B cell (primary cell): ENCODE results near the gene RNF207. TPM values are rescaled to one million over a fixed set of nuclear protein-coding genes. Genes with fewer than 3 reads are reported as not detected.
"Not testable (repeated sequence)": the region's sequence is repeated elsewhere in the genome, so short reads cannot be mapped to it uniquely, and the experiment has no call there.

Experiments used
- ATAC-seq: fragments of 200-7000 bp; cut with Tn5 transposase; one replicate; pipeline ENCODE4 v1.10.0; 2021; ENCODE audit warnings: low read depth, mild to moderate bottlenecking, moderate number of reproducible peaks, moderate library complexity
- CTCF ChIA-PET: fragments of 350-600 bp; sonication (Branson Sonifier 250); formaldehyde crosslinking; loops from one replicate; lab custom pipeline; 2021; ENCODE audit warnings: antibody characterized with exemption, inconsistent platforms; lab: Charles Lee
- POLR2A ChIA-PET: fragments of 350-600 bp; sonication (Branson Sonifier 250); formaldehyde crosslinking; loops from one replicate; lab custom pipeline; 2021; ENCODE audit warnings: antibody characterized with exemption; lab: Charles Lee
- DNase-seq: peaks from one replicate; pipeline ENCODE4 v3.0.0; 2013
- H2AFZ ChIP-seq: 2 replicates; pipeline ENCODE4 v1.6.1; 2012; ENCODE audit warnings: mild to moderate bottlenecking, low read depth, low read length; ENCODE audit not compliant: insufficient read depth, poor library complexity, severe bottlenecking
- H3K27ac ChIP-seq, 2 donors: 1 replicate in 1 of 2; 2 replicates in 1 of 2; pipeline ENCODE4 v1.5.1; 2012 to 2013; ENCODE audit warnings: low read length in 2 of 2, mild to moderate bottlenecking in 2 of 2, moderate library complexity in 1 of 2
- H3K27me3 ChIP-seq, 4 experiments: fragments of 200-600 bp in 1 of 4; sonication (generic) in 1 of 4; replicated peaks in 1 of 4; 1 replicate in 2 of 4; 2 replicates in 2 of 4; pipeline versions ENCODE4 v1.6.1 to v1.7.0; 2013 to 2016; ENCODE audit warnings: low read length in 3 of 4, mild to moderate bottlenecking in 2 of 4, mixed read lengths in 1 of 4, moderate library complexity in 1 of 4; ENCODE audit not compliant: insufficient read depth in 4 of 4, control insufficient read depth in 3 of 4; ENCODE audit errors: control extremely low read depth in 1 of 4
- H3K36me3 ChIP-seq, 2 experiments: replicated peaks in 1 of 2; 1 replicate in 1 of 2; 2 replicates in 1 of 2; pipeline versions ENCODE4 v1.6.1 to v1.7.1; 2013; ENCODE audit warnings: low read length in 1 of 2; ENCODE audit not compliant: insufficient read depth in 2 of 2, control insufficient read depth in 1 of 2; ENCODE audit errors: control extremely low read depth in 1 of 2, extremely low read depth in 1 of 2
- H3K4me1 ChIP-seq, 2 donors: fragments of 200-600 bp in 1 of 2; sonication (generic) in 1 of 2; 1 replicate in 1 of 2; 2 replicates in 1 of 2; pipeline versions ENCODE4 v1.5.1 to v1.6.1; 2013 to 2017; ENCODE audit warnings: low read length in 2 of 2; ENCODE audit not compliant: control insufficient read depth in 2 of 2, insufficient read depth in 2 of 2
- H3K4me2 ChIP-seq: replicated peaks from 2 replicates; pipeline ENCODE3; 2012; ENCODE audit warnings: mild to moderate bottlenecking, low read depth, low read length; ENCODE audit not compliant: poor library complexity, severe bottlenecking
- H3K4me3 ChIP-seq, 5 experiments: fragments of 200-600 bp in 1 of 5; sonication (generic) in 1 of 5; 1 replicate in 3 of 5; 2 replicates in 2 of 5; pipeline versions ENCODE4 v1.5.1 to v1.7.0; 2011 to 2016; ENCODE audit warnings: low read length in 4 of 5, mild to moderate bottlenecking in 4 of 5, low read depth in 2 of 5, control low read depth in 1 of 5, moderate library complexity in 1 of 5; ENCODE audit not compliant: insufficient read depth in 1 of 5; ENCODE audit errors: control extremely low read depth in 1 of 5, extremely low read depth in 1 of 5
- H3K79me2 ChIP-seq: fragments of 200-600 bp; sonication (generic); one replicate; pipeline ENCODE4 v1.6.0; 2016; ENCODE audit warnings: low read length; ENCODE audit not compliant: control insufficient read depth, insufficient read depth
- H3K9ac ChIP-seq: fragments of 200-600 bp; sonication (generic); 2 replicates; pipeline ENCODE4 v1.6.1; 2017; ENCODE audit warnings: mild to moderate bottlenecking, low read length, moderate library complexity
- H3K9me3 ChIP-seq, 3 donors: one replicate each; pipeline versions ENCODE4 v1.6.1 to v1.7.1; 2013; ENCODE audit warnings: low read length in 2 of 3; ENCODE audit not compliant: control insufficient read depth in 2 of 3, insufficient read depth in 1 of 3; ENCODE audit errors: control extremely low read depth in 1 of 3
- H4K20me1 ChIP-seq: 2 replicates; pipeline ENCODE4 v1.6.0; 2012; ENCODE audit warnings: mild to moderate bottlenecking, low read length; ENCODE audit not compliant: insufficient read depth, control insufficient read depth, poor library complexity, severe bottlenecking
- H3K27ac Mint-ChIP-seq: one replicate; pipeline ENCODE4 v1.8.0; 2021; ENCODE audit warnings: mixed read lengths
- H3K27me3 Mint-ChIP-seq: one replicate; pipeline ENCODE4 v1.8.0; 2021; ENCODE audit warnings: mixed read lengths
- H3K4me1 Mint-ChIP-seq: one replicate; pipeline ENCODE4 v1.8.0; 2021; ENCODE audit warnings: mixed read lengths
- H3K4me3 Mint-ChIP-seq: one replicate; pipeline ENCODE4 v1.8.0; 2021; ENCODE audit warnings: mixed read lengths
- H3K9me3 Mint-ChIP-seq: one replicate; pipeline ENCODE4 v1.8.0; 2022; ENCODE audit warnings: mixed read lengths; ENCODE audit not compliant: insufficient read depth
- EZH2 ChIP-seq: IDR thresholded peaks from 2 replicates; pipeline ENCODE4 v1.6.1; 2012; ENCODE audit warnings: borderline replicate concordance, low read depth, mild to moderate bottlenecking, moderate library complexity, low read length; ENCODE audit not compliant: insufficient read depth, poor library complexity, severe bottlenecking
- WGBS: methylation state at CpG from one replicate; pipeline ENCODE4 v1.1.5; 2013; ENCODE audit warnings: missing lambda C conversion rate; ENCODE audit not compliant: insufficient coverage; 5-methylcytosine and 5-hydroxymethylcytosine counted together
- intact Hi-C: fragments of 100-400 bp; cut with micrococcal nuclease; formaldehyde crosslinking; loops from one replicate; pipeline ENCODE4 v1.10.0; 2022
- polyA plus RNA-seq: library from polyadenylated mRNA; depleted of rRNA; stranded (reverse); fragments of >200 nt; gene quantifications from 2 replicates; pipeline ENCODE4 v1.2.3, GENCODE V29; 2012
- total RNA-seq, 2 donors: library from RNA; stranded (reverse); fragments of 120-200 nt in 1 of 2; gene quantifications; 1 replicate in 1 of 2; 2 replicates in 1 of 2; pipeline versions ENCODE4 v1.2.3 to v1.2.4, GENCODE V29; 2013 to 2022
- TF ChIP-seq, protein P1 (sequence below): fragments of 200-600 bp; IDR thresholded peaks from one replicate; pipeline ENCODE4 v1.8.0; 2022; ENCODE audit warnings: antibody characterized with exemption, mild to moderate bottlenecking

RNF207 gene
- total and polyA plus RNA-seq, 2 donors (not counting 1 experiment from before 2014, with no cell fraction given): 1.5 to 6.8 TPM

DNA sequence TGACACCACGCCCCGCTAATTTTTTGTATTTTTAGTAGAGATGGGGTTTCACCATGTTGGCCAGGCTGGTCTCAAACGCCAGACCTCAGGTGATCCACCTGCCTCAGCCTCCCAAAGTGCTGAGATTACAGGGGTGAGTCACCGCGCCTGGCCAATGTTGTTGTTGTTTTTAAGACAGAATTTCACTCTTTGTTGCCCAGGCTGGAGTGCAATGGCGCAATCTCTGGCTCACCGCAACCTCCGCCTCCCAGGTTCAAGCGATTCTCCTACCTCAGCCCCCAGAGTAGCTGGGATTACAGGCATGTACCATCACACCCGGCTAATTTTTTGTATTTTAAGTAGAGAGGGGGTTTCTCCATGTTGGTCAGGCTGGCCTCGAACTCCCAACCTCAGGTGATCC, 13.7 kb downstream of the RNF207 start:
- H3K4me2 ChIP-seq, H3K4me1 Mint-ChIP-seq, H3K9ac ChIP-seq, H3K9me3 Mint-ChIP-seq, ATAC-seq, CTCF ChIA-PET, H3K27me3 ChIP-seq, H4K20me1 ChIP-seq, intact Hi-C loops, H2AFZ ChIP-seq, H3K4me3 ChIP-seq, H3K9me3 ChIP-seq, H3K27ac ChIP-seq, H3K27ac Mint-ChIP-seq, POLR2A ChIA-PET, H3K79me2 ChIP-seq, H3K4me3 Mint-ChIP-seq, DNase-seq, H3K4me1 ChIP-seq: not testable (repeated sequence)
- WGBS: 92% methylated on average over 5 of the region's 11 CpGs
- peaks cover 20% of the 10 kb centered on the region for H3K27me3 Mint-ChIP-seq
- peaks cover 5 to 26% of the 10 kb centered on the region in 2 experiments for H3K36me3 ChIP-seq

DNA sequence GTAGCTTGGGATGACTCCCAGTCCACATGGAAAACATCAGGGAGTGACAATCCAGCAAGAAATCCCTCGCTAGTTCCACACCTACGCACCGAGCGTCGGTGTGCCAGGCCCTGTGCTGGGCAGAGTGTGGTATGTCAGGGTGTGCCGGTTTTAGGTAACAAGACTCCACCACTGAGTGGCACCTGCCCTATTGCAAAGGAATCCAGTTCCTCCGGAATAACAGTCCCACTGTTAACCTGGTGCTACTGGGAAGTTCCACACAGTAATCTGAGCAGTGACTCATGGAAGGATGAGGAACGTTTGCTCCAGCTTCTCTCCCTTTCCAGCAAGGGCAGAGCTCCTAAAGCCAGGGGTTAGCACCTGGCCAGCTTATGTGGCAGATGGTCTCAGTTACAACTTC, 14.3 kb downstream of the RNF207 start:
- ChIA-PET POLR2A (no interaction called here), CTCF (no interaction called here)

More for the DNA sequence above, 14.3 kb downstream of the RNF207 start:
- H3K79me2 ChIP-seq: no peaks in the 10 kb centered on the region
- H3K4me1 ChIP-seq: no peaks in the 10 kb centered on the region
- Mint-ChIP-seq H3K27ac (no peak overlapping the region), H3K4me1 (no peaks in the 10 kb centered on the region), H3K4me3 (no peak overlapping the region), H3K27me3 (peaks cover 19% of the 10 kb centered on the region), H3K9me3 (no peaks in the 10 kb centered on the region)
- intact Hi-C loops: no loop called here
- no peak overlapping the region for H2AFZ ChIP-seq
- H3K4me2 ChIP-seq: no peak overlapping the region
- peaks cover 5 to 28% of the 10 kb centered on the region in 2 experiments for H3K36me3 ChIP-seq
- no peak for ATAC-seq
- H4K20me1 ChIP-seq: peaks cover under 1% of the 10 kb centered on the region
- TF ChIP-seq, protein P1, sequence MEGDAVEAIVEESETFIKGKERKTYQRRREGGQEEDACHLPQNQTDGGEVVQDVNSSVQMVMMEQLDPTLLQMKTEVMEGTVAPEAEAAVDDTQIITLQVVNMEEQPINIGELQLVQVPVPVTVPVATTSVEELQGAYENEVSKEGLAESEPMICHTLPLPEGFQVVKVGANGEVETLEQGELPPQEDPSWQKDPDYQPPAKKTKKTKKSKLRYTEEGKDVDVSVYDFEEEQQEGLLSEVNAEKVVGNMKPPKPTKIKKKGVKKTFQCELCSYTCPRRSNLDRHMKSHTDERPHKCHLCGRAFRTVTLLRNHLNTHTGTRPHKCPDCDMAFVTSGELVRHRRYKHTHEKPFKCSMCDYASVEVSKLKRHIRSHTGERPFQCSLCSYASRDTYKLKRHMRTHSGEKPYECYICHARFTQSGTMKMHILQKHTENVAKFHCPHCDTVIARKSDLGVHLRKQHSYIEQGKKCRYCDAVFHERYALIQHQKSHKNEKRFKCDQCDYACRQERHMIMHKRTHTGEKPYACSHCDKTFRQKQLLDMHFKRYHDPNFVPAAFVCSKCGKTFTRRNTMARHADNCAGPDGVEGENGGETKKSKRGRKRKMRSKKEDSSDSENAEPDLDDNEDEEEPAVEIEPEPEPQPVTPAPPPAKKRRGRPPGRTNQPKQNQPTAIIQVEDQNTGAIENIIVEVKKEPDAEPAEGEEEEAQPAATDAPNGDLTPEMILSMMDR: no peak
- TF ChIP-seq EZH2: no peak
- no peaks in the 10 kb centered on the region for H3K9me3 ChIP-seq
- H3K9ac ChIP-seq: no peak overlapping the region
- no peak overlapping the region for H3K27ac ChIP-seq
- DNase-seq: no peak
- no peak overlapping the region for H3K4me3 ChIP-seq
- H3K27me3 ChIP-seq: peaks cover 0 to 8% (median 0%) of the 10 kb centered on the region in 4 experiments
- WGBS: 97% methylated on average over 8 of the region's 8 CpGs
